NCI-H510A (cell line): ENCODE measurements around the gene CAMK1D.
"Not testable (repeated sequence)": the region's sequence is repeated elsewhere in the genome, so short reads cannot be mapped to it uniquely, and the experiment has no call there.

ENCODE experiments used
- DNase-seq: peaks from one replicate; lab custom pipeline; 2025; lab: John Stamatoyannopoulos, UW

CAMK1D gene

GRCh38 chr10:12431151-12432101 is 82.1 kb downstream of the CAMK1D start:
- DNase-seq, result no peak

- DNase-seq, result peak; percentile 34
These were observed 83.2 kb downstream of the CAMK1D start for GRCh38 chr10:12432402-12433189.

GRCh38 chr10:12434277-12434676 is 84.9 kb downstream of the CAMK1D start:
- no peak for DNase-seq

GRCh38 chr10:12434677-12435076 is 85.3 kb downstream of the CAMK1D start:
- DNase-seq, result not testable (repeated sequence)

GRCh38 chr10:12435348-12435747 is 86.0 kb downstream of the CAMK1D start:
- peak; percentile 24 for DNase-seq

GRCh38 chr10:12438919-12439692 is 89.8 kb downstream of the CAMK1D start:
- DNase-seq, result no peak

- DNase-seq, result not testable (repeated sequence)
These were observed 90.4 kb downstream of the CAMK1D start for GRCh38 chr10:12439767-12440166.

- no peak for DNase-seq
These were observed 93.7 kb downstream of the CAMK1D start for GRCh38 chr10:12443026-12443425.

- no peak for DNase-seq
These were observed 95.8 kb downstream of the CAMK1D start for GRCh38 chr10:12444981-12445700.

GRCh38 chr10:12445701-12446334 is 96.5 kb downstream of the CAMK1D start:
- DNase-seq, result no peak

GRCh38 chr10:12448340-12448728 is 99.0 kb downstream of the CAMK1D start:
- no peak for DNase-seq

GRCh38 chr10:12448729-12449391 is 99.5 kb downstream of the CAMK1D start:
- DNase-seq, result peak; percentile 31

- no peak for DNase-seq
These were observed 106.0 kb downstream of the CAMK1D start for GRCh38 chr10:12455318-12455717.

GRCh38 chr10:12455766-12456165 is 106.4 kb downstream of the CAMK1D start:
- no peak for DNase-seq

GRCh38 chr10:12459340-12459739 is 110.0 kb downstream of the CAMK1D start:
- no peak for DNase-seq

GRCh38 chr10:12459762-12460161 is 110.4 kb downstream of the CAMK1D start:
- no peak for DNase-seq

- DNase-seq, result no peak
These were observed 114.1 kb downstream of the CAMK1D start for GRCh38 chr10:12463459-12463838.

GRCh38 chr10:12465385-12466136 is 116.2 kb downstream of the CAMK1D start:
- DNase-seq, result no peak

GRCh38 chr10:12466704-12467305 is 117.5 kb downstream of the CAMK1D start:
- DNase-seq, result peak; percentile 34
